AG04450 (cell line): Measurements from ENCODE around the gene DTNBP1. TPM values are rescaled to one million over a fixed set of nuclear protein-coding genes. Genes with fewer than 3 reads are reported as not detected.

ENCODE experiments used
- CTCF ChIA-PET: fragments of 300-600, 350-600 bp; formaldehyde crosslinking; extraction: SDS; loops from one replicate; lab custom pipeline; 2022; ENCODE audit warnings: antibody characterized with exemption, inconsistent platforms; lab: Charles Lee
- POLR2A ChIA-PET: fragments of 350-600 bp; formaldehyde crosslinking; extraction: SDS; loops from one replicate; lab custom pipeline; 2021; ENCODE audit warnings: antibody characterized with exemption, inconsistent platforms; lab: Yijun Ruan, JAX
- DNase-seq: peaks from one replicate; pipeline ENCODE4 v3.0.0-alpha.2; 2011; ENCODE audit warnings: low read depth, low spot score
- H3K27ac ChIP-seq: one replicate; pipeline ENCODE4 v1.5.1; 2012; ENCODE audit warnings: low read depth, low read length, control low read depth
- H3K27me3 ChIP-seq: one replicate; pipeline ENCODE4 v1.6.0; 2012; ENCODE audit warnings: low read length; ENCODE audit not compliant: control insufficient read depth, insufficient read depth
- H3K4me3 ChIP-seq: 2 replicates; pipeline ENCODE4 v1.5.1; 2011; ENCODE audit warnings: mild to moderate bottlenecking, low read depth, low read length, control low read depth
- H3K9me3 ChIP-seq: 2 replicates; pipeline ENCODE4 v1.5.1; 2012; ENCODE audit warnings: low read length; ENCODE audit not compliant: control insufficient read depth, insufficient read depth
- polyA plus RNA-seq: library from polyadenylated mRNA; depleted of rRNA; stranded (reverse); fragments of >200 nt; gene quantifications from 2 replicates; pipeline ENCODE4 v1.2.3, GENCODE V29; 2011
- TF ChIP-seq, protein P1 (sequence below): IDR thresholded peaks from 2 replicates; pipeline ENCODE4 v1.5.1; 2011; ENCODE audit warnings: low read depth, low read length, control low read depth, inconsistent platforms

The DTNBP1 gene
- polyA plus RNA-seq, 1 experiment, result 15.2 TPM

GRCh38 chr6:15596186-15596896, 66.5 kb downstream of the DTNBP1 start:
- TF ChIP-seq, protein P1, sequence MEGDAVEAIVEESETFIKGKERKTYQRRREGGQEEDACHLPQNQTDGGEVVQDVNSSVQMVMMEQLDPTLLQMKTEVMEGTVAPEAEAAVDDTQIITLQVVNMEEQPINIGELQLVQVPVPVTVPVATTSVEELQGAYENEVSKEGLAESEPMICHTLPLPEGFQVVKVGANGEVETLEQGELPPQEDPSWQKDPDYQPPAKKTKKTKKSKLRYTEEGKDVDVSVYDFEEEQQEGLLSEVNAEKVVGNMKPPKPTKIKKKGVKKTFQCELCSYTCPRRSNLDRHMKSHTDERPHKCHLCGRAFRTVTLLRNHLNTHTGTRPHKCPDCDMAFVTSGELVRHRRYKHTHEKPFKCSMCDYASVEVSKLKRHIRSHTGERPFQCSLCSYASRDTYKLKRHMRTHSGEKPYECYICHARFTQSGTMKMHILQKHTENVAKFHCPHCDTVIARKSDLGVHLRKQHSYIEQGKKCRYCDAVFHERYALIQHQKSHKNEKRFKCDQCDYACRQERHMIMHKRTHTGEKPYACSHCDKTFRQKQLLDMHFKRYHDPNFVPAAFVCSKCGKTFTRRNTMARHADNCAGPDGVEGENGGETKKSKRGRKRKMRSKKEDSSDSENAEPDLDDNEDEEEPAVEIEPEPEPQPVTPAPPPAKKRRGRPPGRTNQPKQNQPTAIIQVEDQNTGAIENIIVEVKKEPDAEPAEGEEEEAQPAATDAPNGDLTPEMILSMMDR, result no peak
- H3K4me3 ChIP-seq, result no peak overlapping the region
- H3K27me3 ChIP-seq, result no peaks in the 10 kb centered on the region
- H3K9me3 ChIP-seq, result no peaks in the 10 kb centered on the region
- no peak overlapping the region for H3K27ac ChIP-seq
- CTCF ChIA-PET, result no interaction called here
- POLR2A ChIA-PET, result interaction anchor here (0.7 kb wide), 1 partner anchor 32 kb away, joined by 3 read pairs; no protein-coding TSS in a partner anchor
- no peak for DNase-seq

GRCh38 chr6:15595461-15596173, 67.2 kb downstream of the DTNBP1 start:
- Histone ChIP-seq H3K9me3 (no peaks in the 10 kb centered on the region), H3K27me3 (no peaks in the 10 kb centered on the region), H3K4me3 (no peak overlapping the region), H3K27ac (no peak overlapping the region)
- POLR2A ChIA-PET, result no interaction called here
- CTCF ChIA-PET, result no interaction called here
- DNase-seq, result no peak
- TF ChIP-seq, protein P1, result no peak

GRCh38 chr6:15594512-15595259, 68.1 kb downstream of the DTNBP1 start:
- TF ChIP-seq, protein P1, result no peak
- Histone ChIP-seq H3K4me3 (no peak overlapping the region), H3K9me3 (no peaks in the 10 kb centered on the region), H3K27ac (no peak overlapping the region), H3K27me3 (no peaks in the 10 kb centered on the region)
- no peak for DNase-seq
- ChIA-PET POLR2A (no interaction called here), CTCF (interaction anchor here (1.3 kb wide), 1 partner anchor 28 kb away, joined by 4 read pairs; no protein-coding TSS in a partner anchor)

GRCh38 chr6:15593798-15594197, 69.0 kb downstream of the DTNBP1 start:
- TF ChIP-seq, protein P1, result no peak
- H3K9me3 ChIP-seq, result no peaks in the 10 kb centered on the region
- no peaks in the 10 kb centered on the region for H3K27me3 ChIP-seq
- POLR2A ChIA-PET, result interaction anchor here (0.6 to 0.7 kb wide), 2 partner anchors 9 to 27 kb away, joined by 4 to 8 read pairs; no protein-coding TSS in a partner anchor
- no peak overlapping the region for H3K27ac ChIP-seq
- no peak for DNase-seq
- CTCF ChIA-PET, result interaction anchor here (1.3 kb wide), 1 partner anchor 29 kb away, joined by 4 read pairs; no protein-coding TSS in a partner anchor
- H3K4me3 ChIP-seq, result no peak overlapping the region
